Inflammatory macrophage treated with lipopolysaccharide for 4 hours (primary cell): Measurements from ENCODE around the gene KIAA1328.

ENCODE experiments used
- DNase-seq: peaks from one replicate; pipeline ENCODE4 v3.0.0-alpha.2; 2020

The KIAA1328 gene

DNA sequence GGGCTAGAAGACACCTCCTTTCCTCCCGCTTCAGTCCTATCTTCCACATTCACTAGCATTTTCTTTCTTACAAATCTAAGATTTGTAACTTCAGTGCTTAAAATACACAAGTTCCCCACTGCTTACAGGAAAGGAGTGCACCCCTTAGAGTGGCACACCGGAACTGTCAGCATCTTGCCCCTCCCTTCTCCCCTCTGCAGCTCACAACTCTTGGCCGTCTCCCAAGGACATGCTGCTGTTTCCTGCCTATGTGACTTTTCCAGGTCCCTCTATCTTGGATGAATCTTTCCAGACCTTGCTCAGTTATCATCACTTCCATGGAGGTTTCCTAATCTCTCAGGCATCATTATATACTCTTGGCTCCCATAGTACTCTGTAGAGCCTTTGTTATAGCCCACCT is 401.8 kb downstream of the KIAA1328 start:
- DNase-seq: no peak

DNA sequence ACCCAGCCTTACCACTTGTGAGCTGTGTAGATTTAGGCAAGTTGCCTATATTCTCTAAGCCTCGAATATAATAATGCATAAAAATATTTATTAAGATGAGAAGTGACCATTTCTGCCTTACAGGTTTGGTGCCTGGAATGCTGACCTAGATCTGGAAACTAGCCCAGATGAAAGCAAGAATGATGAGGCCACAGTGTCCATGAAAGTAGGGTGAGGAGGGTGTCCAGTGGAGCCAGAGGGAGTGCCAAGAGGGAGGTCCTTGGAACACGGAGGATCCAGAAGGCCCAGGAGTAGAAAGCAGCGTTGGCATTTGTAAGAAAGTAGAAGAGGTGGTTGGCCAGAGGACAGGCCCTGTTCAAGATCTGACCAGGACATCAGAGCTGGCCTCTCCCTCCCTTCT is 402.3 kb downstream of the KIAA1328 start:
- no peak for DNase-seq

DNA sequence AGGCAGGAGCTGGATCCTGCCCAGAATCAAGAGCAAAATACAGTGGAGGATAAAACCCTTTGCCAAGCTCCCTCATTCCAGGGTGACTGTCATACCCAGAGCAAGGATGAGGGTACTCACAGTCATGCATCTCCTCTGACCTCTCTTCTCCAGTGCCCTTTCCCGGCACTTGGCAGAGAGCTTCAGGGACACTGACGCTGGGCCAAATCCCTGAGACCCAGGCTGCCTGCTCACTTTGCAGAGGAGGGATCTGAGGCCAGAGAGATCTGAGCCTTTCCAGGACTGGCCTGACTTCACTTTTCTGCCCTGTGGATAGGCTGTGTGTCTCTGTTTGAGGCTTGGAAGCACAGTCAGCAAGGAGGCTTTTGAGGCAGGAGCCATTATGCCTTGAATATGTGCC is 406.7 kb downstream of the KIAA1328 start:
- DNase-seq: no peak

DNA sequence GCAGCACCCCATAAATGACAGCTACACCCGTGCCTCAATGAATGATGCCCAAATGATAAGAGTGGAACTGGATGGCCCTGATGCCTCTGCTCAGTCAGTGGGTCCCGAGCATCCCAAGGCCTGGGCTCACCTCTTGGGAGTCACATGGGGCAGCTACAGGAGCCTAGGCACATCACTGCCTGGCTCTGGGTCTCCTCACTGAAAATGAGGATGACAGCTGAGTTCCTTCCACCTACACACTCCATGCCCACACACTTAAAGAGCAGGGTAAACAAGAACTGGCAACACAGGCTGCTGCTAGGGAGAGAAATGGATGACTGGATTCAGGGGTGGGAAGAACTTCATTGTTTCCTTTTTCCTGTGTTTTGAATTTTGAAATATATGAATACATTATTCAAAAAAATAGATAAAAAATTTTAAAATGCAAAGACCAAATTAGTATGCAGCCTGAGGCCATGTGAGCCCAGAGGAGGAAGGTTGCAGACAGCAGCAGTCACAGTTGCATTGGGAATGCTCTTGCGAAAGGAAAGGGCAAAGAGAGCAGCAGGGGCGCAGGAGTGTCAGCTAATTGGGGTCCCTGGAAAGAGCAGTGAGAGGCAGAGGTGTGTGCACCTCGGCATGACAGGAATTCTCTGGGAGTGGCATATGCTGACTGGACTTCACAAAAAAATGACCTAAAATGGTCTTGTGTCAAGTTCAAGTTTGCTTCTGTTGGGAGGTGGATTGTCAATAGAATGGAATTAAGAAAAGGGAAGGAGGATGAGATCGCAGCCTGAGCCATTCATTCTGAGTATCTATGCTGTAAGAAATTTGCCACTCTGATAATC is 409.6 kb downstream of the KIAA1328 start:
- DNase-seq: no peak

DNA sequence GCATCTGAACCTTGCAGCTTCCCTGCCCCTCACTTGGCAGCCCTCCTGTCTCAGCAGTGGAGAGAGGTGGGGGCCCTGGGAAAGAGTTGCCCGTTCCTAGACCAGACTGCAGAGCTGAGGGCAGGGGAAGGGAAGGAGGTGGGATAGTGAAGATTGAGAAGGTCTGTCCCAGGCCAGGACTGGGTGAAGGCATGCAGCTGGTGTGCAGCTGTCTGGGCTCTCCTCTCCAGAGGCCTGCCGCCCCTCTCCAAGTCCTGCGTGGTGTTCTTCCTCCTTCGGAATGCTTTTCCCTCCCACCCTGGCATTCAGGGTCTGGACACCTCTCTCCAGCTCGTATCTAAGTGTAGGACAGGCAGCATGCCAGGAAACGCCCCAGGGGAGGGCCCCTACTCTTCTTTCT is 413.2 kb downstream of the KIAA1328 start:
- no peak for DNase-seq

DNA sequence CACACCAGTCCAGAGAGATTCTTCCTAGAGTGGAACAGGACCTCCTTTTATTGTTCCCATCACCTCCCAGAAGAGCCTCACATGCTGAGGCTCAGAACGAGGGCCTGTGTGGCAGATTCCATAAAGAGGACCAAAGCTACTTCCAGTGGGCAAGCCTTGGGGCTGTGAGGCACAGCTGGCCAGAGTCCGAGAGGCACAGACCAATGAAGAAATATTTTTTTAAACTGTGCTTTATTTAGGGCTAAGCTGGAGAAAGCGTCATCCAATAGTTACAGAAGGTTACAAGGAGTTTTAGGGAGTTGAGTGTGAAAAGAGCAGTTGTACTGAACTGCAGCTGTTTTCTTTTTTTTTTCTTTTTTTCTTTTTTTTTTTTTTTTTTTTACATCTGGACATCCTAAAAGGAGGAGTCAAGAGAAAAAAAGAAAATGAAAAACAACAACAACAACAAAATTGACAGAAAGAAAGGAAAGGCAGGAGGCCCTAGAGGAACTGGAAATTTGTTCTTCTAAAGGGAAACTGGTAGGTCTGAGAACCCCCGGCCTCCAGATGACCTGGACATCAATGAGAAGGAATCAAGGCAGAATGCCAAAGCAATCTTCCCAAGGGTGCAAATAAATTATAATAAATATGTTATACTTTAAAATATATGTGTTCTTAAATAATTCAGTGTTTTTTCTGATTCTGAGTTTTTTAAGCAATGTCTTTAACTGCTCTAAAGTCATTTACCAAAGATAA is 414.1 kb downstream of the KIAA1328 start:
- DNase-seq: no peak

DNA sequence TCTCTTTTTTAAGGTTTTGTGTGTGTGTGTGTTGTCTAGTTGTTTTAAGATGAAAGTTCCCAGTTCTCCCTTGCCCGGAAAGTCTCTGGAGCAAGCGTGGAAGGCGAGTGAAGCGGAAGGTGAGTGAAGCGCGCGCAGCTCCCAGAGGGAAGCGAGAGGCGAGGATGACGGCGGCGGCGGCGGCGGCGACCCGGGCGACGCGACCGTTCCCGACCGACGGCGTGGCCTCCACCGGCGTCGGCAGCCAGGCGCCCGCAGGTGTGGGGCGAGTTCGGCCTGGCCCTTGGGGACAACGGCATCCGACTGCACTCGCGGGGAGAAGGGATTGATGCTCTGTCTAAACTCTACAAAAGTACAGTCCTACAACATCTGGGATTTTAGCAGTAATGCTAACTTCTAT is 414.8 kb downstream of the KIAA1328 start:
- no peak for DNase-seq

DNA sequence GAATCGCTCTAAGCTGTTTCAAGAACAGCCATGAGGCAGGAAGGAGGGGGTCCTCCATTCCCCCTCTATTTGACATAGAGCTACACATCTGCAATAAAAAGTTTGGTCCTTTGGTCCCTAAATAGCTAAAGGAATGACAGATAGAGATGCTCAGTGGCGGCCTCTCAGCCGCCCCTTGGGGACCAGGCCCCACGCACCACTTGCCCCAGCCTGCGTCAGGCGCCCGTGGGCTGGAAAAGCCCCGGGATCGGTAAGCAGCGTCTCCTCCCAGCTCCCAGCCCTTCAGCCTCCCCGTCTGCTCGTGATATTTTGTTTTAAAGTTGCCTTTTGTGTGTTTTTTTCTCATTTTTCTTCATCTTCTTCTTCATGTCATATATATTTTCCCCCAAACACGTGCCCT is 415.7 kb downstream of the KIAA1328 start:
- no peak for DNase-seq

DNA sequence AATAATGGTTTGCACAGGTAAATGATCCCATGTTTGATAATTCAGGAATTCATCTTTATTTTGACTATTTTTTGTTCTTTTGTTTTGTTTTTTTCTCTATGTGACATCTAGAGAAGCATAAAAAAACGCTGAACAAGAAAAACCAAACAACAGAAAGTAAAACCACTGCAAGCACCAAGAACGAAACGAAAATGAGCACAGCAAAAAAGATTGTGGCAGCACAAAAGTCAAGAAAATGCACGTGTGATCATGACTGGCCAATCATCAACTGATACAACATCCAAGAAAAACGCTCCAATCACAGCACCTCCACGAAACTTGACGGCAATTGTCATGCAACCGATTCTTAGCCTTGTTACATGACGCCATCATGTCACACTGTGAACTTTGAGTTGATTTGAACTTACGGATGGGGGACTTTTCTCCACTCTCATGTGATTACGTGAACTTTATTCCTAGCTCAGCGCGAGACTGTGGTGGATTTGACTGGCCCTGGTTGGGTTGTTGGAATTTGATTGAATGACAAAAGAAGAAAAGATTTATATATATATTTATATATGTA is 417.9 kb downstream of the KIAA1328 start:
- no peak for DNase-seq

DNA sequence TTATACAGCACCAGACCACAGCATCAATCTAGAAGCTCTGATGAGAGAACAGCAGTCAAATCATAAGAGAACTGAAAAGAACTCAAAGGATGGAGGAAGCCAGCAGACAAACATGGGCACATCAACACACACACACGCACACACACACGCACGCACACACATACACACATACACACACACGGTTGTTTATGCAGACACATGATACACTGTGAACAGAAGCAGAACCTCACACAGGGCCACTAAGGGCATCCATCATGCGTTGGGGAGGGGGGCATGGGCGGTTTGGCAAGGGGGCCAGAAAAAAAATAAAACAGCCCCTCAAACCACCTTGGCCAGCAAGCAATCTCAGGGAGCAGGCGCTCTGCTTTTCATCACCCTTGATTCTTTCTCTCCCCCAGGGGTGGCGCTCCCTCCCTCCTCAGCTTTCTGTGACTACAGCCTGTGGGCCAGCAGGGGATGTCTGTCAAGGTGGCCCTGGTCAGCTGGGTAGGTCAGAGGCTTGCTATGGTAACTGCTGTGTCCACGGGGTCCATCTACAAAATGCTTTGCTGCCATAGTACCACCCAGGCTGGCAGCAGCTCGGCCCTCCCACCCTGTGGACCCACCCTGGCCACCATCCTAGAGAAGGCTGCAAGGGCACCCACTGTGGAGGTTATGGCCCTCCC is 418.7 kb downstream of the KIAA1328 start:
- DNase-seq: no peak

DNA sequence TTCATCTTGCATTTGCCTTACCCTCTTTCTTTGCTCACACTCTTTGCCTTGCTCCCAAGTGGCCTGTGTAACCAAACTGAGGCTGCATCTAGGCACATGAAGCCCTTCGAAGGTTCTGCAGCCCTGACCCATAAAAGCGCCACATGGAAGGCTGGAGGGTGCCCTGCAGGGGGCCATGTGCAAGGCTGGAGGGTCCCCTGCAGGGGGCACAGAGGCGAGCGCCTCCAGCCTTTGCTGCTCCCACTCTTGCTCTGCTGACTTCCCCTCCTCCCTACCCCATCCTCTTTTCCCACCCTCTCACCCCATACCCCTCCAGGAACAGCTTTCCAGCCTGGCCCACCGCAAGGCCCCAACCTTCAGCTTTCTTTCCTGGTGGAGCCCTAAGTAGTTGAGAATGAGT is 419.4 kb downstream of the KIAA1328 start:
- no peak for DNase-seq

DNA sequence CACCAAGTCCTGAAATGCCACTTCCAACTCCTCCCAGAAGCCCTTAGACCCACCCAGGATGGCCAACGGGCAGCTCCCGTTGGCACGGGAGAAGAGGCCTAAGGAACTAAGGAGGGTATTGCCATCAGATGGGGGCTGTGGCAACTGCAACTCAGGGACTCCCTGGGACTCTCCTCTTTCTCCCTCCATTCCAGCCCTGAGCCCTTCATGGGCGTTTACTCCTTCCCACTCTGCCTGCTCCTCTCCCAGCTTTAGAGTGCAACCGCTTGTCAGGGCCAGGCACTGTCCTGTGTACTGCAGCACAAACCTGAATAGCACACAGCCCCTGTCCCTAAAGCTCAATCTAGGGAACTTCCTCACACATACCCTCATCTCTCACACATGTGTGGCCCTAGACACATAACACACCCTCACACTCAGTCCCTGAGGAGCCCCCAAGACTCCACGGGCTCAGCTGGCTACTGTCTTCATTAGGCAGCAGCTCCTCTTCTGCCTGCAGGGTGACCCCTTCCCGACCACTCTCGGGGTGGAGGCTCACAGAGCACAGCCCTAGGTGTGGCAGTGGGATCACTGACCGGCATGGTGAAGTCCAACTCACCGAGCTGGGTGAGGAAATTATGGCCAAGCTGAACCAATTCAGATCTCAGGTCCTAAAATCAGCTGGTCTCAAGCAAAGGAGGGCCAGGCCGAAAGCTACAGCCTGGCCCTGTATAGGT is 420.4 kb downstream of the KIAA1328 start:
- DNase-seq: no peak

DNA sequence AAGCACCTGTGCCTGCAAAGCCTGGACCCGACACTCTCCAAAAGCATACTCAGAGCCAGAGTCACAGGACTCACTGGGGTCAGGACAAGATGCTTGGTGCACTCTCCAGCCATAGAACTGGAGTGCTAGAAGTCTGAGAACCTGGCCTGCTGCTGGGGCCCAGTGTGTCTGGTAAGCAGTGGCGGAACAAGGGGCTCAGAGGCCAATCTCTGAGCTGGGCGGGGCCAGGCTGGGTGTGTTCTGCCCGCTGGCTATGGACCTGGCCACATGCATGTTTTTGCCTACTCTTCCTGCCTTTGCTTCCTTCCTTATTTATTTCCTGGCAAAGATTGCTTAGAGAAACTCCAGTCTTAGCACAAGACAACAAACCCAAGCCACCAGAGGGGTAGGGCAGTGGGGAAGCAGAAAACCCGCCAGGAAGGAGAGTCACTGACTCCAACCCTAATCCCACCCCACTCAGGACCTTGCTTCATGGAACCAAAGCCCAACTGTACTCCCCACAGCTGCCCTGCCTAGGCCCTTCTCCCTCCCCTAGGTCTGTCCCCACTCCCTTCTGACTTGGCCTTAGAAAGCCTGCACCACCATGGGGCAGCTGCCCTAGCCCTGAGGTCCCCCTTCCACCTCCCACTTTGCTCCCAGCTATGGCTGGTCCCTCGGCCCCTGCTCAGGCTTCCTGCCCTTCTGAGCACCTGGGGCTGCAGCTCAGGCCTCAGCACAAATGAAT is 421.1 kb downstream of the KIAA1328 start:
- no peak for DNase-seq

DNA sequence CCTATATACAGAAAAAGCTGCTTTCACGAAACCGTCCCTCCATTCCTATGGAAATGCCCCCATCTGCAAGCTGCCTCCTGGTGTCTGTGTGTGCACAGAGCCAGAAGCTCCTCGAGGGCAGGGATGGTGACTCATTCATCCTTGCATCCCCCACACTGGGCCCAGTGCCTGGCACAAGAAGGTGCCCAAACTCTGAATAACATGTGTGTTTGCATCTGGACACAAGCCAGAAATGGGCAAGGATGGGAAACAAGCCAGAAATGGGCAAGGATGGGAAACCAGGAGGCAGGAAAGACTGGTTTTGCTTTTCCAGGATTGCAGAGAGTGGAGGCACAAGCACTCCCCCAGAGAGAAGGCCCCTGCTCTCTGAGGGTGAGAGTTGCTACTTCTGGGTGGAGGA is 422.8 kb downstream of the KIAA1328 start:
- no peak for DNase-seq

DNA sequence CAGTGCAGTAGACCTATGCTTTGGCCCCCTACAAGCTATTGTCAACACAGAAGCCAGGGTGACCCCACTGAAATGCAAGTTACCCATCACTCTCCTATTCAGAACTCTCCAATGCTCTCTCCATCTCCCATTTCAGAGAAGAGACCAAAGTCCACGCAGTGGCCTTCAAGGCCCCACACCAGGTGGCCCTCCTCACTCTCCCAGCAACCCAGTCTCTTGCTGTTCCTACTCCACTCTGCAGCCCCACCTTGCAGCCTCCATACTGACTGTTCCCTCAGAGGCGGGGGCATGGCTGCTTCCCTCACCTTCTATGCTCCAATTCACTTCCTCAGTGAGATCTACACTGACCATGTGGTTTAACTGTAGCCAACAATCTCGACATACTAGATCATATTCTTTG is 423.4 kb downstream of the KIAA1328 start:
- no peak for DNase-seq

DNA sequence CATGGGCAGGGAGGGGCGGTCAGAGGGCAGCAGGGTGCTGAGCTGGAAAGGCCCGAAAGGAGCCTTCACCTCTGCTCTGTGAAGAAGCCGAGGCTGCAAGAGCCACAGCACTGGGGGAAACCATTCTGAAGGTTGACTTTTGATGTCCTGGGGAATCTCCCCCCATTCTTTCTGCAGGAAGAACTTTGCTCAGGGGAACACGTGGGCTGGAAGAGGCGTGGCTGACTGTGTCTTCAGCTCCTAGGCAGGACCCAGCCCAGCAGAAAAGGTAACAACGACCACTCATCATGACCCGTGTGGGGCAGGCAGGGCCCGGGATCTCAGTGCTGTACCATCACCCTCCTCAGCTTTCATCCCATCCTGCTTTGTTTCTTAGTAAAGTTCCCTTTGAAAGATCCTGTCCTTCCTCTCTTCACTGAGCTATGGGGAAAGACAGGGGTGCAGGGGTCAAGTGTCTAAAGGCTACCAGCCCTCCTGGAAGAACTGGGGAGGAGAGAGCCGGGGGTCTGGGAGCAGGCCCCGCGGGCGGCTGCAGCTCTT is 424.0 kb downstream of the KIAA1328 start:
- no peak for DNase-seq

DNA sequence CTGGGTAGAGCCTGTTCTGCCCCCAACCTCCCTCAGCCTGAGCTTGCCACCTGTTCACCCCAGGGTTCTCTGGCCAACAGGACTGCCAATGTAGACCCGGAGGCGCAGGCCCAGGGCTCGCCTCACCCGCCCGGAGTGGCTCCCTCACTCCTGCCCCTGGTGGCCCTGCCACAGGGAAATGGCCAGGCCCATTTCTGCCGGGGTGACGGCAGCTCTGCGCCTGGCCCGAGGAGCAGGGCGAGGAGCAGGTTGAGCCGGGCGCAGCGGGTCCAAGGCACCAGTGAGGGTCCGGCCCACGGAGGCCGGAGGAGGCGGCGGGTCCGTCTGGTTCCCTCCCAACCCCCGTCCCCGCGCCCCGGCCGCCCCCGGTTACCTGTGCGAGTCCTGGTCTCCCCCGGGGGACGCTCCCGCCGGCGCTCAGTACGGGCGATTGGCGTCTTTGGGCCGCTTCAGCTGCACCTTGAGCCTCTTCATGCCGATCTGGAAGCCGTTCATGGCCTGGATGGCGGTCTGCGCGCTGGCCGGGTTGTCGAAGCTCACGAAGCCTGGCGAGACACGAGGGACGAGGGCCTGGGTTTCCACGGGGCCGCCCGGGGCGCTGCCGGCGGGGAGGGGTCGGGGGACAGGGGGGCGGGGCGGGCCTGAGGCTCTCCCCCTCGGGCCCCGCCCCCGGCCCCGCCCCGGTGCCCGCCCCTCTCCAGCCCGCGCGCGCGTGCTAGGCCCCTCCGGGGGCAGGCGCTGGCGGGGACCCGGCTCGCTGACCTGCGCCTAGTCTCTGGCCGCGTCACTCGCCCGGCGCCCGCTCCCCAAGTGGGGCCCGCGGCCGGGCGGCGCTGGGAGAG is 424.7 kb downstream of the KIAA1328 start:
- no peak for DNase-seq

DNA sequence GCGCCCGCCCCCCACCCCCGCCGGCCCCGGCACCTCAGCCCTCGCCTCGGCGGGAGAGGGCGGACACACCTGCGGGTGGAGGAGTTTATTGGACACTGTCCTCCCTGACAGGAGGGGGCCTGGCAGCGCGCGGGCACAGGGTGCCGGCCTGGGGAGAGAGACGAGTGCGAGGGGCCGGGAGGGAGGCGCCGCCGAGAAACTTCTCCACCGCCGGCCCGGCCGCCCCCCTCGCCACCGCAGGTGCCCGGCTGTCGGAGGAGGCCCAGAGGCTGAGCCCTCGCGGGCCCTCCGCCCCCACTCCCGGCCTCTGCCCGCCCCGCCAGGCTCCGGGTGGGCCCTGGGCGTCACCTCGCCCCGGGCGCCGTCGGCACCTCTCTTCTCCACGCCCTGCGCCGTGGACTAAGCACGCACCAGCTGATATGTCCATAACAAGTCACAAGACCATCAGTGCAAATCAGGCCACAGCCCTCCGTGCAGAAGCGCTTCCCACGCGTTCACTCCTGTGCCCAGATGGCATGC is 425.4 kb downstream of the KIAA1328 start:
- DNase-seq: no peak

DNA sequence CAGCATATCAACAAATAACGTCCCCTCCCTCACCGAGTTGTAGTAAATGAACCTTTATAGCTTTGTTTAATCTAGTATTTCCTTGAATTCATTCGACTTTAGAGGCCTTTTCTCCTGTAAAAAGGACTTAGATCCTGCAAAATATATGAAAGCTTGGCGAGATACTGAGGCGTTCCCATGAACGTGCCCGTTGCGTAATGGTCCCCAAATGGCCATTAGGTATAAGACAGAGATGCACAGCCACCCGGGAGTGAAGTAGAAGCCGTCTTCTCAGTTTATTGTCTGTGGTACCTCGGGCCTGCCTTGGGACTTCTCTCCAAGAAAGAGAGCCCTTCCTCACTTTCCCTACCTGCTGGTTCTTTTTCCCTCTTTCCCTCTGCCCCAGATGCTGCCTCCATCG is 426.0 kb downstream of the KIAA1328 start:
- no peak for DNase-seq

DNA sequence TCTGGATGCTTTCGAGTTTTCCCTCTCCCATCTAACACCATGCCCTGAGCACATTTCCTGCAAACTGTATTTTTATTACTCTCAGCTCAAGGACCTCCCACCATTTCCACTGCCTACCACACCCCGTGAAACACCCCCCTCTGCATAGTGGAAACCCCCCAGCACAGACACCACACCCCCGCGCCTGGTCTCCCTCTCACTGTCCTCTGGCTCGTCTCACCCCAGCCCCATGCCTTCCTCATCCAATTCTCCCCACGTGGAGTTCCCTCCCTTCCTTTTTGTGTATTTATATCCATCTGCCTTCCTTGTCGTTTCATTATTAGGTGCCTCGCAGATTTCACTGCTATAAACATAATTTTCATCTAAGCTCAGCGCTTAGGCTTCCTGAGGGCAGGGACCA is 429.2 kb downstream of the KIAA1328 start:
- no peak for DNase-seq

DNA sequence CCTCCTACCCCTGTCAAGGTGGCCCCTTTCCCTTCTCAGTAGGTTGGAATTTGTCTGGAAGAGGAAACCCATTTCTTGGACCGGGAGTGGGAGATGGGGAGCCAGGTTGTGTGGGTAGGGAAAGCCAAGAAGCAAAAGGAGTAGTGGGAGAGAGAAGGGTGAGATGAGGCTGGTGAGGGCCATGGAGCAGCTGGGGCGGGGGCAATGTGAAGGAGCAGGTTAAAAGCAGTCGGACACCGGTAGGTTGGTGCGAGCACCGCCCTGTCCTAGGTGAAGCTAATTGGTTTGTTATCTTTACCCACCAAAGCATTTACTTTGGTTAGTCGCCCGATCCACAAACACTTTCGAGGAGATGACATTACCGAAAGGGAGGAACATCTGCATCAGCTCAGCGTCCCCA is 429.9 kb downstream of the KIAA1328 start:
- DNase-seq: no peak
